Tibial artery (tissue), 4 donors: Measurements from ENCODE around the gene ITPR1.

Experiments
- DNase-seq, 2 donors: peaks; one replicate each; pipeline ENCODE4 v3.0.0-alpha.2; 2019
- H3K27ac ChIP-seq, 2 donors: fragments of 200-600 bp; sonication (generic) in 1 of 2; 1 replicate in 1 of 2; 2 replicates in 1 of 2; pipeline ENCODE4 v1.5.1; 2018 to 2019; ENCODE audit warnings: mild to moderate bottlenecking in 1 of 2
- H3K27me3 ChIP-seq, 2 donors: fragments of 200-600 bp; sonication (generic) in 1 of 2; one replicate each; pipeline versions ENCODE4 v1.5.1 to v1.6.0; 2016 to 2019
- H3K36me3 ChIP-seq, 3 donors: fragments of 200-600 bp; sonication (generic) in 2 of 3; one replicate each; pipeline ENCODE4 v1.5.1; 2016 to 2019; ENCODE audit warnings: mild to moderate bottlenecking in 2 of 3
- H3K4me1 ChIP-seq, 4 donors: fragments of 200-600 bp; sonication (generic) in 2 of 4; 1 replicate in 3 of 4; 2 replicates in 1 of 4; pipeline ENCODE4 v1.5.1; 2016 to 2019
- H3K4me3 ChIP-seq, 2 donors: fragments of 200-600 bp; sonication (generic) in 1 of 2; 1 replicate in 1 of 2; 2 replicates in 1 of 2; pipeline ENCODE4 v1.5.1; 2018 to 2019; ENCODE audit warnings: mild to moderate bottlenecking in 2 of 2
- H3K9me3 ChIP-seq, 3 donors: fragments of 200-600 bp; sonication (generic) in 1 of 3; one replicate each; pipeline ENCODE4 v1.5.1; 2016 to 2019
- CTCF ChIP-seq, 2 experiments: fragments of 200-600 bp in 1 of 2; fragments of 450-650 bp in 1 of 2; IDR thresholded peaks; one replicate each; pipeline ENCODE4 v1.5.1; 2017 to 2019; ENCODE audit warnings: antibody characterized with exemption in 2 of 2, mild to moderate bottlenecking in 1 of 2, moderate library complexity in 1 of 2
- intact Hi-C: fragments of 100-400 bp; cut with DNase I; formaldehyde crosslinking; loops from one replicate; pipeline ENCODE4 v1.15.0; 2023; ENCODE audit warnings: low total_unique reads

Gene ITPR1

DNA sequence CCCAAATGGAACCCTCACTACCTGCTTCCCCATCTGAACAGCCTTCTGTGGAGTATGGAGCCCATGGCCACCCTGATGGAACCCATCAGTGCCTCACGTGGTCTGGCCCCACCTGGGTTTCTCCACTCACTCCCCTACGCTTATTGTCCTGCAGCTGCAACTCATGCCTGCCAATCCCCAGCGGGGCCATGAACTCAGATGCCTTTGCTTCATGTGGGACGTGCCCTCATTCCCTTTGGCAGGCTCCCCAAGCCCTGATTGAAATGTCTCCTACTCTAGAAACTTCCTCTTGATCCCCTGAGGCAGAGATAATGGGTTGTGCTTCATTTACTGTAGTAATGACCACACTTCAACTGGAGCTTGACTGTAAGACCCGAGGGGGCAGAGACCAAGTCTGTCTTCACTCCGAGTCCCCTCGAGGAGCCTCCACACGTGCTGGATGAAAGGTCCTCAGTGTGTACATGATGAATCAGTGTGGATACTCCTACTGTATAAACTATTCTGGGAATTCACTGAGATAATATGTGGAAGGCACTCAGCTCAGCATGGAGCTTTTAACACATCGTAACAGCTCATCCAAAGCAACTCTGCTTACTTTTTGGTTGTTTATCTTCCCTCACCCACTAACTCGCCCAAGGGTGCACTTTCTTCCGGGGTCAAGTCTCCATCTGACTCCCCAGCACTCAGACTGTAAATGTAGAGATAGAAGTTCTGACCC is 253.3 kb downstream of the ITPR1 start:
- Histone ChIP-seq H3K36me3 (peaks cover 0 to 9% (median 4%) of the 10 kb centered on the region in 3 donors), H3K27ac (peak overlapping the region in 1 of 2 donors; percentile 30), H3K4me3 (no peak overlapping the region), H3K9me3 (no peaks in the 10 kb centered on the region), H3K4me1 (peaks cover 5 to 53% (median 39%) of the 10 kb centered on the region in 4 donors), H3K27me3 (no peaks in the 10 kb centered on the region)
- no peak for DNase-seq
- TF ChIP-seq CTCF (IDR thresholded peaks at IDR 0.05), result no peak
- intact Hi-C loops, result loop anchor here (10.0 kb wide), 1 partner anchor 58 kb away; no protein-coding TSS in a partner anchor

GRCh38 chr3:4748127-4748526 is 255.0 kb downstream of the ITPR1 start:
- H3K4me1 ChIP-seq, result peaks cover 0 to 45% (median 33%) of the 10 kb centered on the region in 4 donors
- no peaks in the 10 kb centered on the region for H3K9me3 ChIP-seq
- H3K27ac ChIP-seq, result no peak overlapping the region
- intact Hi-C loops, result loop anchor here (10.0 kb wide), 1 partner anchor 57 kb away; no protein-coding TSS in a partner anchor
- DNase-seq, result no peak
- no peak for TF ChIP-seq CTCF (IDR thresholded peaks at IDR 0.05)
- H3K27me3 ChIP-seq, result no peaks in the 10 kb centered on the region
- H3K4me3 ChIP-seq, result no peak overlapping the region
- peaks cover 0 to 9% (median 4%) of the 10 kb centered on the region in 3 donors for H3K36me3 ChIP-seq

- Histone ChIP-seq H3K4me3 (no peak overlapping the region), H3K27ac (no peak overlapping the region), H3K9me3 (no peaks in the 10 kb centered on the region), H3K4me1 (peaks cover 0 to 41% (median 33%) of the 10 kb centered on the region in 4 donors), H3K27me3 (no peaks in the 10 kb centered on the region), H3K36me3 (peaks cover 0 to 9% (median 4%) of the 10 kb centered on the region in 3 donors)
- no peak for DNase-seq
- TF ChIP-seq CTCF (IDR thresholded peaks at IDR 0.05), result no peak
- intact Hi-C loops, result loop anchor here (10.0 kb wide), 1 partner anchor 56 kb away; no protein-coding TSS in a partner anchor
Observed at GRCh38 chr3:4748701-4749378, 255.7 kb downstream of the ITPR1 start.

- H3K4me3 ChIP-seq, result no peak overlapping the region
- peaks cover 0 to 46% (median 34%) of the 10 kb centered on the region in 4 donors for H3K4me1 ChIP-seq
- no peak for TF ChIP-seq CTCF (IDR thresholded peaks at IDR 0.05)
- H3K27ac ChIP-seq, result peak overlapping the region; percentile 45 to 57
- no peaks in the 10 kb centered on the region for H3K27me3 ChIP-seq
- no peaks in the 10 kb centered on the region for H3K9me3 ChIP-seq
- peaks cover 0 to 16% (median 4%) of the 10 kb centered on the region in 3 donors for H3K36me3 ChIP-seq
- intact Hi-C loops, result loop anchor here (10.0 kb wide), 1 partner anchor 55 kb away; no protein-coding TSS in a partner anchor
- DNase-seq, result no peak
Observed at GRCh38 chr3:4749567-4750002, 256.4 kb downstream of the ITPR1 start.

DNA sequence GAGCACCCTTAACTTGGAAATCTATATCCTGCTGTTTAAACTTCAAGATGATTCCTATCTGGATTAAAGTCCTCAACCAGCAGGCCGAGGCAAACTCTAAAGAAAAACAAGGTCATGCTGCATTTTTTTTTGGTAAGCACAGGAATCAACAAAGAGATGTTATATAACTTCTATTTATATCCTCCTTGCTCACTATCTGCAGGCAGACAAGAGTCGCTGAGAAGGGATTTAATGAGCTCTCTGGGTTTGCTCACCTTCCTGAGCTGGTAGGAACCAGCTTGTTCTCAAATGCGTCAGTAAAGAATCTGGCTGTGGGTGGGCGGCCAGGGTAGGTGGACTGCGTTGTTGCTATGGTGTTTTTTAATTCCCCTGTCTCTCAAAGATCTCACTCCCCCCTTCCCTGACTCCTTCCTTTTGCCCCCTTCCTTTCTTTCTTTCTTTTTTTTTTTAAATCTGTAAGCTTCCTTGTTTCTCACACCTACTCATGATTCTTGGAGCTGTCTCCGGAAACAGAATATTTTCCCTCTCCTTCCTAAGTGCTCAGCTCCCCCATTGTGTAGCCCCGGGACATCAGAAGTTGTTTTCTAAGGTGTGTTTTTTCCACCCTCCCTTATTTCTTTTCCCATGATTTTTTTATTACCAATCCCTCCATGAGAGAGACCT is 257.3 kb downstream of the ITPR1 start:
- DNase-seq, result no peak
- Histone ChIP-seq H3K4me1 (peaks cover 0 to 50% (median 37%) of the 10 kb centered on the region in 4 donors), H3K9me3 (no peaks in the 10 kb centered on the region), H3K27ac (peak overlapping the region; percentile 45 to 57), H3K27me3 (no peaks in the 10 kb centered on the region), H3K36me3 (peaks cover 0 to 21% (median 4%) of the 10 kb centered on the region in 3 donors), H3K4me3 (no peak overlapping the region)
- no peak for TF ChIP-seq CTCF (IDR thresholded peaks at IDR 0.05)
- intact Hi-C loops, result no loop called here
